GM10248 (cell line): ENCODE measurements around the gene CHST6.

Experiments
- CTCF ChIA-PET: fragments of 300-600 bp; sonication (Branson Sonifier 250); formaldehyde crosslinking; extraction: SDS; loops from one replicate; lab custom pipeline; 2021; ENCODE audit warnings: antibody characterized with exemption; lab: Yijun Ruan, JAX
- POLR2A ChIA-PET: fragments of 350-650 bp; sonication (Branson Sonifier 250); formaldehyde crosslinking; extraction: SDS; loops from one replicate; lab custom pipeline; 2020; ENCODE audit warnings: antibody characterized with exemption; lab: Yijun Ruan, JAX
- DNase-seq: peaks from one replicate; pipeline ENCODE4 v3.0.0; 2012; ENCODE audit errors: extremely low spot score
- CTCF ChIP-seq: IDR thresholded peaks from 2 replicates; pipeline ENCODE4 v1.5.1; 2012; ENCODE audit warnings: mild to moderate bottlenecking, low read depth; ENCODE audit errors: extremely low read depth, missing control alignments, control extremely low read depth

CHST6 gene

GRCh38 chr16:75483222-75483621 is 12.0 kb downstream of the CHST6 start:
- TF ChIP-seq CTCF: no peak
- ChIA-PET CTCF (interaction anchor here (2.2 to 15.5 kb wide), 2 partner anchors 11 to 12 kb away, joined by 5 to 258 read pairs; partner anchors contain the start of gene TMEM170A), POLR2A (no interaction called here)
- no peak for DNase-seq

- TF ChIP-seq CTCF: no peak
- no peak for DNase-seq
- ChIA-PET CTCF (interaction anchor here (2.2 to 15.5 kb wide), 2 partner anchors 12 kb away, joined by 5 to 258 read pairs; partner anchors contain the start of gene TMEM170A), POLR2A (no interaction called here)
Observed at GRCh38 chr16:75482434-75483205, 12.6 kb downstream of the CHST6 start.

GRCh38 chr16:75481475-75481874 is 13.8 kb downstream of the CHST6 start:
- ChIA-PET POLR2A (no interaction called here), CTCF (interaction anchor here (0.6 to 15.5 kb wide), 4 partner anchors 10 to 15 kb away, joined by 3 to 258 read pairs (median 4); partner anchors contain the start of gene TMEM170A)
- TF ChIP-seq CTCF: no peak
- DNase-seq: no peak

GRCh38 chr16:75479421-75479990 is 15.7 kb downstream of the CHST6 start:
- DNase-seq: no peak
- no peak for TF ChIP-seq CTCF
- ChIA-PET CTCF (no interaction called here), POLR2A (no interaction called here)

- DNase-seq: no peak
- CTCF ChIA-PET: interaction anchor here (0.7 to 15.7 kb wide), 4 partner anchors 9 to 43 kb away, joined by 3 to 258 read pairs (median 20); partner anchors contain the start of genes CHST6 and TMEM170A
- TF ChIP-seq CTCF: no peak
- POLR2A ChIA-PET: no interaction called here
Observed at GRCh38 chr16:75478480-75479345, 16.5 kb downstream of the CHST6 start.
